ENCODE measurements around the gene DOHH.

Gene DOHH

GRCh38 chr19:3523361-3524077, 23.0 kb upstream of the DOHH start:
- Mint-ChIP-seq H3K27me3 (ENCODE audit: low read depth) (no peaks in the 10 kb centered on the region), H3K27ac (no peak overlapping the region), H3K4me1 (no peaks in the 10 kb centered on the region)

GRCh38 chr19:3522421-3523360, 22.2 kb upstream of the DOHH start:
- H3K27ac Mint-ChIP-seq: no peak overlapping the region
- no peak overlapping the region for H3K4me3 Mint-ChIP-seq
- no peaks in the 10 kb centered on the region for H3K4me1 Mint-ChIP-seq
- no peak for TF ChIP-seq CTCF (IDR thresholded peaks at IDR 0.05; ENCODE audit: unreplicated experiment in 3 of 3)
- no peaks in the 10 kb centered on the region for H3K27me3 Mint-ChIP-seq (ENCODE audit: low read depth)
- no peaks in the 10 kb centered on the region for H3K9me3 Mint-ChIP-seq
- H3K36me3 Mint-ChIP-seq (ENCODE audit: low read depth): peaks cover 18% of the 10 kb centered on the region

More at GRCh38 chr19:3523361-3524077, 23.0 kb upstream of the DOHH start:
- Mint-ChIP-seq H3K36me3 (ENCODE audit: low read depth) (peaks cover 18% of the 10 kb centered on the region), H3K9me3 (no peaks in the 10 kb centered on the region), H3K4me3 (no peak overlapping the region)
- TF ChIP-seq CTCF (IDR thresholded peaks at IDR 0.05; ENCODE audit: unreplicated experiment in 3 of 3): no peak

- Mint-ChIP-seq H3K27me3 (ENCODE audit: low read depth) (no peaks in the 10 kb centered on the region), H3K4me1 (peaks cover 4% of the 10 kb centered on the region), H3K9me3 (no peaks in the 10 kb centered on the region), H3K36me3 (ENCODE audit: low read depth) (peaks cover 15% of the 10 kb centered on the region), H3K27ac (peak overlapping the region in 1 of 3 experiments; percentile 9), H3K4me3 (no peak overlapping the region)
- no peak for TF ChIP-seq CTCF (IDR thresholded peaks at IDR 0.05; ENCODE audit: unreplicated experiment in 3 of 3)
Observed at GRCh38 chr19:3521104-3521445, 20.6 kb upstream of the DOHH start.

- no peak for TF ChIP-seq CTCF (IDR thresholded peaks at IDR 0.05; ENCODE audit: unreplicated experiment in 3 of 3)
- H3K36me3 Mint-ChIP-seq (ENCODE audit: low read depth): peaks cover 15% of the 10 kb centered on the region
Observed at GRCh38 chr19:3520166-3521103, 20.0 kb upstream of the DOHH start.

GRCh38 chr19:3519126-3519525, 18.7 kb upstream of the DOHH start:
- Mint-ChIP-seq H3K4me3 (no peak overlapping the region), H3K27ac (no peak overlapping the region), H3K9me3 (no peaks in the 10 kb centered on the region), H3K4me1 (peaks cover 19% of the 10 kb centered on the region), H3K36me3 (ENCODE audit: low read depth) (peaks cover 11% of the 10 kb centered on the region), H3K27me3 (ENCODE audit: low read depth) (no peaks in the 10 kb centered on the region)
- TF ChIP-seq CTCF (IDR thresholded peaks at IDR 0.05; ENCODE audit: unreplicated experiment in 3 of 3): no peak

More at GRCh38 chr19:3520166-3521103, 20.0 kb upstream of the DOHH start:
- no peak overlapping the region for H3K4me3 Mint-ChIP-seq
- no peaks in the 10 kb centered on the region for H3K9me3 Mint-ChIP-seq
- no peaks in the 10 kb centered on the region for H3K27me3 Mint-ChIP-seq (ENCODE audit: low read depth)
- H3K27ac Mint-ChIP-seq: peak overlapping the region in 1 of 3 experiments; percentile 9
- peaks cover 9% of the 10 kb centered on the region for H3K4me1 Mint-ChIP-seq

Data from nephron (organoid).